ENCODE results near the gene SRSF1. TPM values are rescaled to one million over a fixed set of nuclear protein-coding genes. Genes with fewer than 3 reads are reported as not detected.

The SRSF1 gene
- total RNA-seq, 4 donors from 2014 or later, result 136 to 185 (median 156) TPM

DNA sequence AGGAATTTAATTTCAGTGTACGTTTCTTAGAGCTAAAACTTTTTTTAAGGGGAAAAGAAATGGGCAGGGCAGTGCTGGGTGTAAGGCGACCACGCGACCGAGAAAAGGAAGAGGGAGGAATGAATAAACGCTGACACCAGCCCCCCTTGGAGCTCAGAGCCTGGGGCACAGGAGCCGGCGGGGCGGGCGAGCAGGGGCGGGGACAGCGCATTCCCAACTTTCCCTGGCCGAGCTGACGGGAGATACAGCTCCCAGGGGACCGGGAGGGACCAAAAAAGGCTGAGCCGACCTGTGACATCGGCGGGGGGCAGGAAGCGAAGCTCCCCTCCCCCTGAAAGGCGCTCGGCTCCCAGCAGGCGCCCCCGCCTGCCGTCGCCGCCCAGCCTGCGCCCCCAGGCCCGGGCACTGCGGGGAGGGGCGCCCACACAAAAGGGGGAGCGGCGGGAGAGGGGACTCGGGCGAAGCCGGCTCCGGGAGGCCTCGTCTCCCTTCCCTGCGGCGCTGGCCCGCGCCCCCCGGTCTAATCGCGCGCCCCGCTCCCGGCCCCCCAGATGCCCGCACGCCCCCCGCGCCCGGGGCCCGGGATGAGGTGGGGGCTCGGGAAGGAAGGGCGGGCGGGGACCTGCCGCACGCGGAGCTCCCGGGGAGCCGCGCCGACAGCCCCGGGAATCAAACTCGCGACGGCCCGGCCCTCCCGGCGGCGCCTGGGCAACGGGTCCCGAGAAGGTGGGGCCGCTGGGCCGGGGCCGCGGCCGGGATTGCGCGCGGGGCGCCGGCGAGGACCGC lies 52.5 kb downstream of the SRSF1 start:
- Histone ChIP-seq H3K36me3 (no peaks in the 10 kb centered on the region), H3K9me3 (no peaks in the 10 kb centered on the region), H3K27me3 (no peaks in the 10 kb centered on the region), H3K4me3 (peak overlapping the region; percentile 84 to 98 (median 94)), H3K4me1 (peaks cover 56 to 69% (median 61%) of the 10 kb centered on the region in 4 donors), H3K27ac (replicated peaks in 1 of 4) (peak overlapping the region; percentile 98 to 100 (median 100))
- 0% methylated on average over 14 of the region's 85 CpGs for WGBS
- TF ChIP-seq EP300 (IDR thresholded peaks at IDR 0.05) (no peak), POLR2AphosphoS5 (IDR thresholded peaks at IDR 0.05) (peak; percentile 79 to 91), POLR2A (IDR thresholded peaks at IDR 0.05; ENCODE audit: low read depth) (peak; percentile 50)
- TF ChIP-seq, protein P1, sequence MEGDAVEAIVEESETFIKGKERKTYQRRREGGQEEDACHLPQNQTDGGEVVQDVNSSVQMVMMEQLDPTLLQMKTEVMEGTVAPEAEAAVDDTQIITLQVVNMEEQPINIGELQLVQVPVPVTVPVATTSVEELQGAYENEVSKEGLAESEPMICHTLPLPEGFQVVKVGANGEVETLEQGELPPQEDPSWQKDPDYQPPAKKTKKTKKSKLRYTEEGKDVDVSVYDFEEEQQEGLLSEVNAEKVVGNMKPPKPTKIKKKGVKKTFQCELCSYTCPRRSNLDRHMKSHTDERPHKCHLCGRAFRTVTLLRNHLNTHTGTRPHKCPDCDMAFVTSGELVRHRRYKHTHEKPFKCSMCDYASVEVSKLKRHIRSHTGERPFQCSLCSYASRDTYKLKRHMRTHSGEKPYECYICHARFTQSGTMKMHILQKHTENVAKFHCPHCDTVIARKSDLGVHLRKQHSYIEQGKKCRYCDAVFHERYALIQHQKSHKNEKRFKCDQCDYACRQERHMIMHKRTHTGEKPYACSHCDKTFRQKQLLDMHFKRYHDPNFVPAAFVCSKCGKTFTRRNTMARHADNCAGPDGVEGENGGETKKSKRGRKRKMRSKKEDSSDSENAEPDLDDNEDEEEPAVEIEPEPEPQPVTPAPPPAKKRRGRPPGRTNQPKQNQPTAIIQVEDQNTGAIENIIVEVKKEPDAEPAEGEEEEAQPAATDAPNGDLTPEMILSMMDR (IDR thresholded peaks at IDR 0.05), result no peak
- DNase-seq (ENCODE audit: extremely low spot score), result peak; percentile 45
- intact Hi-C loops (cut with DNase I), result loop anchor here (5.0 kb wide), 2 partner anchors 33 to 62 kb away; partner anchors contain the start of gene VEZF1

DNA sequence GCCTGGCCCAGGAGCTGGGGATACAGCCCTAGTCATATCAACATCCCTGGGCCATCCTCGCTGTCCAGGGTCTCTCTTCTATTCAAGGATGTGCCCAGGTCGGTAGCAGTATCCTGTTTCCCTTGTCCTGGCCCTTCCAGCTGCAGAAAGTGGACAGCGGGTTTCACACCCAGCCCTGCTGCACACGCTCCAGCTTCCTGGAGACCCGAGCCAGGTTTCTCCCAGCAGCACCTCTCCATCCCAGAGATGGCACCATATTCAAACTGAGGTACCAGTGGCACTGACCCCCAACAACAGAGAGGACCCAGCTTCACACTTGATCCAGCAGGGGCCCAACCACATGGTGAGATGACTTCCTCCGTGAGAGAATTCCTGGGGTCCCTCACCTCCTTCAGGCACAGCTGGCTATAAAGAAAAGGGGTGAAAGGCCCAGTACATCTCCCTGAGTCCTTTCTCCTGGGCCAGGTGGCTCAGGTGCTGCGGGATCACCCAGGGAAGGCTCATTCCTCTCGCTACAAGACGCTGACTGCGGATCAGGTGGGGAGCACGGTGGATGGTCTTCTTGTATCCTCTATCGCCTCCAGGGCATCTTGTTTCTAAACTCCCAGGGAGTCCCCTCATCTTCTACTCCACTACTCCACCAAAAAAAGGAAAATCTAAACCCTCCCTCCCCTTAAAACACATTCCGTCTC lies 53.2 kb downstream of the SRSF1 start:
- 39% methylated on average over 13 of the region's 13 CpGs for WGBS
- Histone ChIP-seq H3K36me3 (no peaks in the 10 kb centered on the region), H3K27me3 (no peaks in the 10 kb centered on the region), H3K4me1 (peaks cover 64 to 76% (median 68%) of the 10 kb centered on the region in 4 donors), H3K27ac (replicated peaks in 1 of 4) (peak overlapping the region; percentile 98 to 100 (median 100)), H3K4me3 (peak overlapping the region; percentile 84 to 98 (median 94)), H3K9me3 (no peaks in the 10 kb centered on the region)
- intact Hi-C loops (cut with DNase I), result loop anchor here (5.0 kb wide), 2 partner anchors 33 to 62 kb away; partner anchors contain the start of gene VEZF1
- TF ChIP-seq EP300 (IDR thresholded peaks at IDR 0.05) (no peak), POLR2AphosphoS5 (IDR thresholded peaks at IDR 0.05) (no peak), POLR2A (IDR thresholded peaks at IDR 0.05; ENCODE audit: low read depth) (no peak)
- TF ChIP-seq, protein P1 (IDR thresholded peaks at IDR 0.05), result no peak
- no peak for DNase-seq (ENCODE audit: extremely low spot score)

Small RNAs within 50 kb of the gene (small RNA-seq; reads per million reads assigned to genes)
- gene AC015813.4, result 0 reads per million in 3 donors

Other genes starting within 250 kb of the SRSF1 start
- 10 to 100 TPM; 11.6 to 22.2 (median 16.9) TPM for gene MRPS23, start 157.2 kb downstream of the SRSF1 start, total RNA-seq
- 10 to 100 TPM; 30.3 to 72.2 (median 51.2) TPM for gene CUEDC1, start 51.8 kb downstream of the SRSF1 start, total RNA-seq
- 100 to 1,000 TPM in 3 of 4 donors, 10 to 100 TPM in 1; 98.9 to 154 (median 121) TPM for gene VEZF1, start 19.0 kb downstream of the SRSF1 start, total RNA-seq
- 10 to 100 TPM; 22.2 to 37.0 (median 36.3) TPM for gene DYNLL2, start 76.2 kb upstream of the SRSF1 start, total RNA-seq
- gene OR4D1, start 141.1 kb upstream of the SRSF1 start, total RNA-seq, result not detected
- not detected for gene OR4D2, start 159.7 kb upstream of the SRSF1 start, total RNA-seq
- not detected for gene EPX, start 185.5 kb upstream of the SRSF1 start, total RNA-seq
- 10 to 100 TPM in 1 of 4 donors, 1 to 10 TPM in 3; 6.2 to 12.5 (median 6.9) TPM for gene MKS1, start 212.0 kb upstream of the SRSF1 start, total RNA-seq
- not detected for gene LPO, start 231.3 kb upstream of the SRSF1 start, total RNA-seq

Measured in esophagus muscularis mucosa (tissue), 4 donors.